Caco-2 (cell line): ENCODE results near the gene CROCC. TPM values are rescaled to one million over a fixed set of nuclear protein-coding genes. Genes with fewer than 3 reads are reported as not detected.

Experiments used
- BruUV-seq: library from RNA; stranded (reverse); fragments of 400-500 nt; replicated peaks from 2 replicates; lab custom pipeline; 2021; lab: Mats Ljungman, UMichigan
- CTCF ChIA-PET: fragments of 300-600 bp; sonication (Branson Sonifier 250); formaldehyde crosslinking; loops from one replicate; lab custom pipeline; 2022; ENCODE audit warnings: antibody characterized with exemption; lab: Charles Lee
- POLR2A ChIA-PET: fragments of 300-600 bp; sonication (Branson Sonifier 250); formaldehyde crosslinking; loops from one replicate; lab custom pipeline; 2022; ENCODE audit warnings: antibody characterized with exemption; lab: Charles Lee
- DNase-seq, 2 experiments: peaks; one replicate each; pipeline versions ENCODE4 v3.0.0 to v3.0.0-alpha.2; 2020 to 2022
- H3K27me3 ChIP-seq: replicated peaks from 2 replicates; pipeline ENCODE4 v1.6.0; 2011; ENCODE audit warnings: low read length; ENCODE audit not compliant: control insufficient read depth, insufficient read depth
- H3K36me3 ChIP-seq: 2 replicates; pipeline ENCODE4 v1.5.1; 2011; ENCODE audit warnings: low read length; ENCODE audit not compliant: control insufficient read depth, insufficient read depth
- H3K4me1 ChIP-seq: fragments of 250-450 bp; sonication (Bioruptor Pico); 2 replicates; pipeline ENCODE4 v1.5.1; 2020; ENCODE audit warnings: mild to moderate bottlenecking
- H3K4me3 ChIP-seq: 2 replicates; pipeline ENCODE4 v1.5.1; 2011; ENCODE audit warnings: low read depth, mild to moderate bottlenecking, control low read depth, low read length
- H3K9me3 ChIP-seq: fragments of 250-450 bp; sonication (Bioruptor Pico); 2 replicates; pipeline ENCODE4 v1.5.1; 2020; ENCODE audit warnings: mild to moderate bottlenecking, moderate library complexity
- H3K27ac Mint-ChIP-seq: one replicate; pipeline ENCODE4 v1.8.0; 2022; ENCODE audit warnings: mixed read lengths; ENCODE audit not compliant: unreplicated experiment
- H3K27me3 Mint-ChIP-seq: one replicate; pipeline ENCODE4 v1.8.0; 2022; ENCODE audit warnings: mixed read lengths; ENCODE audit not compliant: insufficient read depth, unreplicated experiment
- H3K36me3 Mint-ChIP-seq: one replicate; pipeline ENCODE4 v1.8.0; 2022; ENCODE audit warnings: mild to moderate bottlenecking, mixed read lengths; ENCODE audit not compliant: insufficient read depth, unreplicated experiment
- H3K4me1 Mint-ChIP-seq: one replicate; pipeline ENCODE4 v1.8.0; 2022; ENCODE audit warnings: low read depth, mixed read lengths; ENCODE audit not compliant: unreplicated experiment
- H3K4me3 Mint-ChIP-seq: one replicate; pipeline ENCODE4 v1.8.0; 2022; ENCODE audit warnings: mild to moderate bottlenecking, moderate library complexity, mixed read lengths; ENCODE audit not compliant: unreplicated experiment
- H3K9me3 Mint-ChIP-seq: one replicate; pipeline ENCODE4 v1.8.0; 2022; ENCODE audit warnings: mixed read lengths; ENCODE audit not compliant: unreplicated experiment
- intact Hi-C: fragments of 100-400 bp; cut with micrococcal nuclease; formaldehyde crosslinking; loops from one replicate; pipeline ENCODE4 v1.10.0; 2022; ENCODE audit not compliant: unreplicated experiment
- total RNA-seq: library from RNA; stranded (reverse); gene quantifications from 2 replicates; pipeline ENCODE4 v1.2.3, GENCODE V29; 2022
- TF ChIP-seq, protein P1 (sequence below), 2 experiments: fragments of 200-600 bp in 1 of 2; IDR thresholded peaks; 1 replicate in 1 of 2; 2 replicates in 1 of 2; pipeline versions ENCODE4 v1.5.1 to v1.8.0; 2011 to 2022; ENCODE audit warnings: antibody characterized with exemption in 1 of 2, control low read depth in 1 of 2, inconsistent platforms in 1 of 2, low read depth in 1 of 2, low read length in 1 of 2, mild to moderate bottlenecking in 1 of 2, moderate library complexity in 1 of 2; ENCODE audit not compliant: insufficient read depth in 1 of 2, severe bottlenecking in 1 of 2, unreplicated experiment in 1 of 2

CROCC gene
- total RNA-seq, 1 experiment from 2014 or later, result 7.6 TPM

DNA sequence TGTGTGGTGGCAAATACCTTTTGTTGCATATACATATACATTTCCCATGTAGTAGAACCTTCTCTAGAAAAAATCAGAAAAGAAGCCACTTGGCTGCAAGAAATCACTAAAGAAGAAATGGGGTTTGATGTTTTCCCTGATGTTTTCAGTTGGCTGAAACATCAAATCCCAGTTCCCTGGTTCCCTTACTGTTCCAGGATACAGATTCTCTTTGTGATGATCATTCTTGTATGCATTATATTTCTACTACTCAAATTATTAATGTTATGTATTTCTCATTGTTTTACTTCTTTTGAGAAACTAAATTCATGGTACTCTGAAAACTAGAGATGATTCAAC is 18.3 kb upstream of the CROCC start:
- no peaks in the 10 kb centered on the region for H3K36me3 ChIP-seq
- no TSS peak for BruUV-seq
- H3K27me3 ChIP-seq, result no peaks in the 10 kb centered on the region
- intact Hi-C loops, result no loop called here
- Mint-ChIP-seq H3K27me3 (no peaks in the 10 kb centered on the region), H3K9me3 (no peaks in the 10 kb centered on the region), H3K4me3 (no peak overlapping the region), H3K27ac (no peak overlapping the region), H3K36me3 (peaks cover 15% of the 10 kb centered on the region), H3K4me1 (peaks cover 12% of the 10 kb centered on the region)
- peak overlapping the region; percentile 53 for H3K4me3 ChIP-seq
- DNase-seq, result no peak
- CTCF ChIA-PET, result interaction anchor here (1.7 kb wide), 1 partner anchor 282 kb away, joined by 4 read pairs; no protein-coding TSS in a partner anchor
- TF ChIP-seq, protein P1, sequence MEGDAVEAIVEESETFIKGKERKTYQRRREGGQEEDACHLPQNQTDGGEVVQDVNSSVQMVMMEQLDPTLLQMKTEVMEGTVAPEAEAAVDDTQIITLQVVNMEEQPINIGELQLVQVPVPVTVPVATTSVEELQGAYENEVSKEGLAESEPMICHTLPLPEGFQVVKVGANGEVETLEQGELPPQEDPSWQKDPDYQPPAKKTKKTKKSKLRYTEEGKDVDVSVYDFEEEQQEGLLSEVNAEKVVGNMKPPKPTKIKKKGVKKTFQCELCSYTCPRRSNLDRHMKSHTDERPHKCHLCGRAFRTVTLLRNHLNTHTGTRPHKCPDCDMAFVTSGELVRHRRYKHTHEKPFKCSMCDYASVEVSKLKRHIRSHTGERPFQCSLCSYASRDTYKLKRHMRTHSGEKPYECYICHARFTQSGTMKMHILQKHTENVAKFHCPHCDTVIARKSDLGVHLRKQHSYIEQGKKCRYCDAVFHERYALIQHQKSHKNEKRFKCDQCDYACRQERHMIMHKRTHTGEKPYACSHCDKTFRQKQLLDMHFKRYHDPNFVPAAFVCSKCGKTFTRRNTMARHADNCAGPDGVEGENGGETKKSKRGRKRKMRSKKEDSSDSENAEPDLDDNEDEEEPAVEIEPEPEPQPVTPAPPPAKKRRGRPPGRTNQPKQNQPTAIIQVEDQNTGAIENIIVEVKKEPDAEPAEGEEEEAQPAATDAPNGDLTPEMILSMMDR (IDR thresholded peaks at IDR 0.05; ENCODE audit: insufficient read depth in 1 of 2, low read depth in 1 of 2, low read length in 1 of 2, severe bottlenecking in 1 of 2, unreplicated experiment in 1 of 2), result no peak
- H3K4me1 ChIP-seq, result 0 out of 2 replicates have a peak, but pooled peaks cover 4% of the 10 kb centered on the region
- POLR2A ChIA-PET, result interaction anchor here (0.6 kb wide), 1 partner anchor 27 kb away, joined by 3 read pairs; no protein-coding TSS in a partner anchor
- H3K9me3 ChIP-seq, result no peaks in the 10 kb centered on the region; the same call in 1 of the 2 replicates

DNA sequence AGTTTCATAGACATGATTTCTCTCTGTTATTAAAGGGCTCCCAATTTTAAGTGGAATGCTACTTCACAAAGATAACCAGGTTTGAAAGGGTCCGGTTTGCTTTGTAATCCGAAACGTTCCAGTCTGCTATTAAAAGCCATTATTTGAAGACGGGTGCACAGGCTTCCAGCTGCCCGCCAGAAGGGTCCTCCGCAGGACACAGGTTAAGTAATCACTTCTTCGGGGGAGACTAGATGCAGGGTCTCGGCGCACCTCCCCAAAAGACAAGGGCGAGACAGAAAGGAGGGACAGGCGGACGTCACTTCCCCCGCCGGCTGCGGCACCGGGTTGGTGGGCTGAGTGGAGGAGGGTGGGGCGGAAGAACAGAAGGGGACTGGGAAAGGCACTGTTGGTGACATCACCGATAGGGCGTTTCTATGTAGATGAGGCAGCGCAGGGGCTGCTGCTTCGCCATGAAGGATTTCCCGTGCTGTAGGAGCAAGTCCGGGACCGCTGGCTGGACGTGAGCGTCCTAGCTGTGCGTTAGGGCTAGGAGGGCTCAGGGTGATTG is 17.1 kb upstream of the CROCC start:
- ChIA-PET POLR2A (interaction anchor here (0.6 to 1.0 kb wide), 3 partner anchors 111 to 293 kb away, joined by 3 read pairs; partner anchors contain the start of gene NBPF1), CTCF (no interaction called here)
- peak overlapping the region; percentile 53 for H3K4me3 ChIP-seq
- no peaks in the 10 kb centered on the region for H3K9me3 Mint-ChIP-seq
- no peaks in the 10 kb centered on the region for H3K27me3 ChIP-seq
- no peaks in the 10 kb centered on the region; the same call in 1 of the 2 replicates for H3K9me3 ChIP-seq
- no TSS peak for BruUV-seq
- H3K4me3 Mint-ChIP-seq, result no peak overlapping the region
- intact Hi-C loops, result loop anchor here (1.0 kb wide), 1 partner anchor 8 kb away; no protein-coding TSS in a partner anchor
- TF ChIP-seq, protein P1 (IDR thresholded peaks at IDR 0.05; ENCODE audit: insufficient read depth in 1 of 2, low read depth in 1 of 2, low read length in 1 of 2, severe bottlenecking in 1 of 2, unreplicated experiment in 1 of 2), result no peak
- H3K4me1 Mint-ChIP-seq, result peaks cover 13% of the 10 kb centered on the region
- H3K36me3 ChIP-seq, result no peaks in the 10 kb centered on the region
- H3K4me1 ChIP-seq, result 0 out of 2 replicates have a peak, but pooled peaks cover 4% of the 10 kb centered on the region
- no peak overlapping the region for H3K27ac Mint-ChIP-seq
- peaks cover 15% of the 10 kb centered on the region for H3K36me3 Mint-ChIP-seq
- peak; percentile 99 for DNase-seq
- H3K27me3 Mint-ChIP-seq, result no peaks in the 10 kb centered on the region

DNA sequence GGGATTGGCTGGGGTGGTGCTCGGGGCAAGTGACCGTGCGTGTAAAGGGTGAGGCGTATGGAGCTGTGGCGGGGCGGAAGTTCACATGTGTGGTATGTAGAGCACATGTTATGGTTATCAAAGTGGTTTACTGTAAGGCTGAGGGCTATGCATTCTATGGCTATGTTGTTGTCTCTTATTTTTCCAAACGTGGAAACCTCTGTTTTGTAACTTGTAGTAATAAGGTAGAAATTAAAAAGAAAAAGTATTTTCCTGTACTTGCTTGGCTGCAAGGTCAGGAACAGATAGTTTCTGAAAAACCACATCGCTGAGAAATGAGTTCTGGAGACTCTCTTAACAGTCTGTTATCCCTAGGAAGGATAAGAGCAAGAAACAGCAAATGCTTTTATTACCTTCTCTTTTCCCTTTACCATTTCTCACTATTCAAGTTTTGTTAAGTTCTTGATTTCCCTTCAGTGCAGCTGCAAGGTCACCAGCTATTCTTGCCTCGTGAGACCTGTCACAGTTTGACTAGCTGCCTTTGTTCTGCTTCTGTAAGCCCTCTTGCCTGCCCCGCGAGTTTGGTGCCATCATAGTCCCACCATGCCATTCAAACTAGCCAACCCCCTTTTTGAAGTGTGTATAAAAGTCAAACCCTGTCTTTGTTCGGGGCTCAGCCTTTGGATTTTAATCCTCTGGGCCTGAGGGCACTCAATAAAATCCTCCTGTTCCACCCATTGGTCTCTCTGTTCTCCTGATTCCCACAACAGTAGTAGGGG is 16.4 kb upstream of the CROCC start:
- Mint-ChIP-seq H3K4me1 (peaks cover 19% of the 10 kb centered on the region), H3K36me3 (peaks cover 15% of the 10 kb centered on the region), H3K4me3 (no peak overlapping the region), H3K27me3 (no peaks in the 10 kb centered on the region), H3K27ac (no peak overlapping the region), H3K9me3 (no peaks in the 10 kb centered on the region)
- H3K9me3 ChIP-seq, result no peaks in the 10 kb centered on the region; the same call in 1 of the 2 replicates
- H3K4me3 ChIP-seq, result peak overlapping the region; percentile 53
- BruUV-seq, result TSS peak; percentile 90
- peak in 1 of 2 experiments; percentile 47 for DNase-seq
- 0 out of 2 replicates have a peak, but pooled peaks cover 4% of the 10 kb centered on the region for H3K4me1 ChIP-seq
- TF ChIP-seq, protein P1 (IDR thresholded peaks at IDR 0.05; ENCODE audit: insufficient read depth in 1 of 2, low read depth in 1 of 2, low read length in 1 of 2, severe bottlenecking in 1 of 2, unreplicated experiment in 1 of 2), result no peak
- H3K36me3 ChIP-seq, result no peaks in the 10 kb centered on the region
- ChIA-PET POLR2A (interaction anchor here (0.6 to 1.0 kb wide), 5 partner anchors 16 to 293 kb away, joined by 3 to 5 read pairs (median 3); partner anchors contain the start of gene NBPF1), CTCF (no interaction called here)
- no peaks in the 10 kb centered on the region for H3K27me3 ChIP-seq
- intact Hi-C loops, result loop anchor here (1.0 kb wide), 1 partner anchor 9 kb away; no protein-coding TSS in a partner anchor
